Measurements from ENCODE around the gene TAP2. TPM values are rescaled to one million over a fixed set of nuclear protein-coding genes. Genes with fewer than 3 reads are reported as not detected.

Gene TAP2
- polyA plus RNA-seq, 1 of the 3 experiments (the other 2 are of a cell fraction) = 19.9 TPM

- H3K27ac ChIP-seq (ENCODE audit: low read depth in 2 of 2, low read length in 1 of 2) = no peak overlapping the region
- H3K79me2 ChIP-seq (ENCODE audit: insufficient read depth) = no peaks in the 10 kb centered on the region
- no peaks in the 10 kb centered on the region for H3K36me3 ChIP-seq (replicated peaks in 1 of 2; ENCODE audit: control insufficient read depth in 1 of 2, insufficient read depth in 2 of 2, low read length in 1 of 2)
- no peaks in the 10 kb centered on the region for H3F3A ChIP-seq (replicated peaks; ENCODE audit: insufficient read depth)
- peaks cover 19% of the 10 kb centered on the region; the same call in 1 of the 2 replicates for H3K27me3 ChIP-seq (ENCODE audit: insufficient read depth)
- POLR2A ChIA-PET = no interaction called here
- H3K9ac ChIP-seq = no peak overlapping the region
- no peak overlapping the region for H2AFZ ChIP-seq (ENCODE audit: low read depth)
- no peaks in the 10 kb centered on the region for H3K9me2 ChIP-seq
- CTCF ChIA-PET = interaction anchor here (0.7 to 2.1 kb wide), 8 partner anchors 12 to 554 kb away, joined by 3 to 9 read pairs (median 4); no protein-coding TSS in a partner anchor
- H3K4me3 ChIP-seq (ENCODE audit: low read depth in 2 of 2, low read length in 1 of 2) = no peak overlapping the region
- no peaks in the 10 kb centered on the region for H4K20me1 ChIP-seq (ENCODE audit: insufficient read depth)
- no peak for DNase-seq
- no peak for TF ChIP-seq EZH2phosphoT487 (IDR thresholded peaks at IDR 0.05; ENCODE audit: borderline replicate concordance, low read depth)
- TF ChIP-seq ELF1 (IDR thresholded peaks at IDR 0.05) = no peak
- TF ChIP-seq JUND (IDR thresholded peaks at IDR 0.05) = no peak
- TF ChIP-seq TAF1 (IDR thresholded peaks at IDR 0.05; ENCODE audit: borderline replicate concordance, low read depth, low read length) = no peak
- H3K4me1 ChIP-seq (ENCODE audit: control insufficient read depth in 1 of 2, insufficient read depth in 2 of 2, low read depth in 1 of 2, low read length in 1 of 2) = no peaks in the 10 kb centered on the region; a peak in 1 of 4 replicates
- H3K4me2 ChIP-seq = no peak overlapping the region
- WGBS (ENCODE audit: low lambda C conversion rate) = 11% methylated on average over 3 of the region's 3 CpGs
- no peaks in the 10 kb centered on the region for H3K9me3 ChIP-seq
These were observed 38.8 kb downstream of the TAP2 start for GRCh38 chr6:32799740-32800139.

GRCh38 chr6:32799168-32799567 lies 39.4 kb downstream of the TAP2 start:
- Histone ChIP-seq H3K9me2 (no peaks in the 10 kb centered on the region), H3K4me1 (ENCODE audit: control insufficient read depth in 1 of 2, insufficient read depth in 2 of 2, low read depth in 1 of 2, low read length in 1 of 2) (no peaks in the 10 kb centered on the region; a peak in 1 of 4 replicates), H3K4me3 (ENCODE audit: low read depth in 2 of 2, low read length in 1 of 2) (no peak overlapping the region), H3K27ac (ENCODE audit: low read depth in 2 of 2, low read length in 1 of 2) (no peak overlapping the region), H3K79me2 (ENCODE audit: insufficient read depth) (no peaks in the 10 kb centered on the region), H3K9ac (no peak overlapping the region), H3F3A (replicated peaks; ENCODE audit: insufficient read depth) (no peaks in the 10 kb centered on the region), H3K27me3 (ENCODE audit: insufficient read depth) (peaks cover 25% of the 10 kb centered on the region; the same call in 1 of the 2 replicates), H2AFZ (ENCODE audit: low read depth) (no peak overlapping the region), H3K9me3 (no peaks in the 10 kb centered on the region), H3K4me2 (no peak overlapping the region), H3K36me3 (replicated peaks in 1 of 2; ENCODE audit: control insufficient read depth in 1 of 2, insufficient read depth in 2 of 2, low read length in 1 of 2) (no peaks in the 10 kb centered on the region), H4K20me1 (ENCODE audit: insufficient read depth) (no peaks in the 10 kb centered on the region)
- 8% methylated on average over 3 of the region's 3 CpGs for WGBS (ENCODE audit: low lambda C conversion rate)
- POLR2A ChIA-PET = no interaction called here
- CTCF ChIA-PET = interaction anchor here (0.7 to 2.1 kb wide), 8 partner anchors 11 to 384 kb away, joined by 3 to 9 read pairs (median 4); partner anchors contain the start of gene TAP2
- TF ChIP-seq, protein P1, sequence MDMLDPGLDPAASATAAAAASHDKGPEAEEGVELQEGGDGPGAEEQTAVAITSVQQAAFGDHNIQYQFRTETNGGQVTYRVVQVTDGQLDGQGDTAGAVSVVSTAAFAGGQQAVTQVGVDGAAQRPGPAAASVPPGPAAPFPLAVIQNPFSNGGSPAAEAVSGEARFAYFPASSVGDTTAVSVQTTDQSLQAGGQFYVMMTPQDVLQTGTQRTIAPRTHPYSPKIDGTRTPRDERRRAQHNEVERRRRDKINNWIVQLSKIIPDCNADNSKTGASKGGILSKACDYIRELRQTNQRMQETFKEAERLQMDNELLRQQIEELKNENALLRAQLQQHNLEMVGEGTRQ (IDR thresholded peaks at IDR 0.05; ENCODE audit: borderline replicate concordance, low read depth, low read length) = no peak
- TF ChIP-seq FOSL2 (IDR thresholded peaks at IDR 0.05; ENCODE audit: borderline replicate concordance, low read depth) = no peak
- no peak for TF ChIP-seq GATA2 (CRISPR knock-in tag; IDR thresholded peaks at IDR 0.05)
- no peak for TF ChIP-seq RCOR1 (IDR thresholded peaks at IDR 0.05; ENCODE audit: low read length)
- no peak for DNase-seq

GRCh38 chr6:32796848-32797776 lies 41.4 kb downstream of the TAP2 start:
- WGBS (ENCODE audit: low lambda C conversion rate) = 4% methylated on average over 30 of the region's 30 CpGs
- Histone ChIP-seq H3K79me2 (ENCODE audit: insufficient read depth) (no peaks in the 10 kb centered on the region), H3K27ac (ENCODE audit: low read depth in 2 of 2, low read length in 1 of 2) (no peak overlapping the region), H3K36me3 (replicated peaks in 1 of 2; ENCODE audit: control insufficient read depth in 1 of 2, insufficient read depth in 2 of 2, low read length in 1 of 2) (no peaks in the 10 kb centered on the region), H3K4me3 (ENCODE audit: low read depth in 2 of 2, low read length in 1 of 2) (peak overlapping the region; percentile 25 to 52), H3K9me2 (no peaks in the 10 kb centered on the region), H4K20me1 (ENCODE audit: insufficient read depth) (no peaks in the 10 kb centered on the region), H3K9ac (no peak overlapping the region), H3K9me3 (no peaks in the 10 kb centered on the region), H3K27me3 (ENCODE audit: insufficient read depth) (peaks cover 37% of the 10 kb centered on the region; the same call in 1 of the 2 replicates), H3K4me2 (peak overlapping the region; percentile 60), H3F3A (replicated peaks; ENCODE audit: insufficient read depth) (no peaks in the 10 kb centered on the region), H3K4me1 (ENCODE audit: control insufficient read depth in 1 of 2, insufficient read depth in 2 of 2, low read depth in 1 of 2, low read length in 1 of 2) (no peaks in the 10 kb centered on the region; a peak in 1 of 4 replicates), H2AFZ (ENCODE audit: low read depth) (peak overlapping the region; percentile 92)
- ChIA-PET POLR2A (no interaction called here), CTCF (interaction anchor here (0.6 to 2.6 kb wide), 13 partner anchors 10 to 558 kb away, joined by 3 to 21 read pairs (median 3); partner anchors contain the start of gene TAP2)
- peak; percentile 48 for DNase-seq
- TF ChIP-seq GABPA (IDR thresholded peaks at IDR 0.05; ENCODE audit: low read depth) (no peak), FOXM1 (IDR thresholded peaks at IDR 0.05; ENCODE audit: low read depth) (no peak), GATA2 (CRISPR knock-in tag; IDR thresholded peaks at IDR 0.05) (no peak), SMC3 (IDR thresholded peaks at IDR 0.05; ENCODE audit: low read depth, low read length) (peak; percentile 61), RCOR1 (IDR thresholded peaks at IDR 0.05; ENCODE audit: low read length) (no peak), JUND (IDR thresholded peaks at IDR 0.05) (no peak), TCF12 (IDR thresholded peaks at IDR 0.05) (no peak), MEF2A (IDR thresholded peaks at IDR 0.05; ENCODE audit: borderline replicate concordance, low read depth) (no peak), MXI1 (IDR thresholded peaks at IDR 0.05; ENCODE audit: low read depth, low read length) (no peak), SIN3A (IDR thresholded peaks at IDR 0.05; ENCODE audit: borderline replicate concordance, low read depth, low read length) (no peak), ELF1 (IDR thresholded peaks at IDR 0.05) (0 out of 2 replicates have a peak, but pooled peaks have one; percentile 14), NFIC (IDR thresholded peaks at IDR 0.05; ENCODE audit: borderline replicate concordance) (no peak), EP300 (IDR thresholded peaks at IDR 0.05; ENCODE audit: borderline replicate concordance in 1 of 2, low read depth in 1 of 2, low read length in 1 of 2) (no peak), YY1 (IDR thresholded peaks at IDR 0.05; ENCODE audit: low read depth) (no peak), EZH2phosphoT487 (IDR thresholded peaks at IDR 0.05; ENCODE audit: borderline replicate concordance, low read depth) (no peak), POLR2AphosphoS5 (IDR thresholded peaks at IDR 0.05; ENCODE audit: low read depth, low read length) (no peak)
